ENCODE results near the gene CHRNE.

The CHRNE gene

GRCh38 chr17:4854111-4854681, 48.7 kb downstream of the CHRNE start:
- no peak for DNase-seq (ENCODE audit: low read depth in 2 of 2)

GRCh38 chr17:4853208-4853671, 49.7 kb downstream of the CHRNE start:
- DNase-seq (ENCODE audit: low read depth in 2 of 2), result no peak

GRCh38 chr17:4852567-4853207, 50.2 kb downstream of the CHRNE start:
- DNase-seq (ENCODE audit: low read depth in 2 of 2), result no peak

- no peak for DNase-seq (ENCODE audit: low read depth in 2 of 2)
Measured at GRCh38 chr17:4851084-4851483, 51.8 kb downstream of the CHRNE start.

GRCh38 chr17:4850246-4850645, 52.7 kb downstream of the CHRNE start:
- DNase-seq (ENCODE audit: low read depth in 2 of 2), result no peak

- no peak for DNase-seq (ENCODE audit: low read depth in 2 of 2)
Measured at GRCh38 chr17:4849011-4849536, 53.8 kb downstream of the CHRNE start.
